HG03460 (cell line): ENCODE results near the gene SHC3.

Experiments used
- ATAC-seq: cut with Tn5 transposase; IDR thresholded peaks from one replicate; pipeline ENCODE4 v1.9.1; 2021; ENCODE audit not compliant: unreplicated experiment

The SHC3 gene

GRCh38 chr9:89026876-89027275 lies 151.7 kb downstream of the SHC3 start:
- ATAC-seq: no peak

- no peak for ATAC-seq
Observed at GRCh38 chr9:89025553-89025952, 153.1 kb downstream of the SHC3 start.

GRCh38 chr9:89024727-89025126 lies 153.9 kb downstream of the SHC3 start:
- ATAC-seq: no peak

- ATAC-seq: no peak
Observed at GRCh38 chr9:89023740-89024139, 154.9 kb downstream of the SHC3 start.

GRCh38 chr9:89022902-89023301 lies 155.7 kb downstream of the SHC3 start:
- ATAC-seq: no peak

- no peak for ATAC-seq
Observed at GRCh38 chr9:89022001-89022759, 156.4 kb downstream of the SHC3 start.

GRCh38 chr9:89021154-89021803 lies 157.3 kb downstream of the SHC3 start:
- ATAC-seq: no peak

- ATAC-seq: no peak
Observed at GRCh38 chr9:89020754-89021153, 157.9 kb downstream of the SHC3 start.

- ATAC-seq: no peak
Observed at GRCh38 chr9:89015336-89015735, 163.3 kb downstream of the SHC3 start.

GRCh38 chr9:89014153-89014552 lies 164.5 kb downstream of the SHC3 start:
- no peak for ATAC-seq

- ATAC-seq: no peak
Observed at GRCh38 chr9:89013660-89014059, 165.0 kb downstream of the SHC3 start.

GRCh38 chr9:89012294-89013042 lies 166.2 kb downstream of the SHC3 start:
- no peak for ATAC-seq

- ATAC-seq: no peak
Observed at GRCh38 chr9:89011683-89012082, 166.9 kb downstream of the SHC3 start.

- no peak for ATAC-seq
Observed at GRCh38 chr9:89010526-89011111, 168.0 kb downstream of the SHC3 start.

GRCh38 chr9:89010056-89010455 lies 168.6 kb downstream of the SHC3 start:
- no peak for ATAC-seq

- ATAC-seq: no peak
Observed at GRCh38 chr9:89009546-89009840, 169.1 kb downstream of the SHC3 start.

- ATAC-seq: no peak
Observed at GRCh38 chr9:89008744-89009545, 169.7 kb downstream of the SHC3 start.

GRCh38 chr9:89008055-89008743 lies 170.4 kb downstream of the SHC3 start:
- no peak for ATAC-seq

- ATAC-seq: no peak
Observed at GRCh38 chr9:89006996-89007967, 171.3 kb downstream of the SHC3 start.
